PFSK-1 (cell line): Measurements from ENCODE around the gene CEL.

ENCODE experiments used
- FOXP2 ChIP-seq: optimal IDR thresholded peaks from 2 replicates; pipeline ENCODE3; 2011; ENCODE audit warnings: borderline replicate concordance, control low read depth, inconsistent platforms; ENCODE audit not compliant: insufficient read depth; ENCODE audit errors: extremely low read length, extremely low read depth
- POLR2AphosphoS5 ChIP-seq: IDR thresholded peaks from 2 replicates; pipeline ENCODE4 v1.6.1; 2012; ENCODE audit warnings: low read depth, mild to moderate bottlenecking, control low read depth, low read length, moderate library complexity
- SIN3A ChIP-seq: IDR thresholded peaks from 2 replicates; pipeline ENCODE4 v1.6.1; 2012; ENCODE audit warnings: mild to moderate bottlenecking, low read length, moderate library complexity, borderline replicate concordance; ENCODE audit not compliant: insufficient read depth
- TAF1 ChIP-seq: IDR thresholded peaks from 2 replicates; pipeline ENCODE4 v1.6.1; 2012; ENCODE audit warnings: low read length, control low read depth, borderline replicate concordance; ENCODE audit not compliant: insufficient read depth
- TF ChIP-seq, protein P1 (sequence below), 2 experiments: IDR thresholded peaks; 2 replicates each; pipeline versions ENCODE4 v1.6.1 to v1.8.0; 2011 to 2012; ENCODE audit warnings: low read depth in 2 of 2, low read length in 2 of 2, control low read depth in 1 of 2, inconsistent platforms in 1 of 2, mild to moderate bottlenecking in 1 of 2, moderate library complexity in 1 of 2; ENCODE audit not compliant: insufficient read depth in 1 of 2

DNA sequence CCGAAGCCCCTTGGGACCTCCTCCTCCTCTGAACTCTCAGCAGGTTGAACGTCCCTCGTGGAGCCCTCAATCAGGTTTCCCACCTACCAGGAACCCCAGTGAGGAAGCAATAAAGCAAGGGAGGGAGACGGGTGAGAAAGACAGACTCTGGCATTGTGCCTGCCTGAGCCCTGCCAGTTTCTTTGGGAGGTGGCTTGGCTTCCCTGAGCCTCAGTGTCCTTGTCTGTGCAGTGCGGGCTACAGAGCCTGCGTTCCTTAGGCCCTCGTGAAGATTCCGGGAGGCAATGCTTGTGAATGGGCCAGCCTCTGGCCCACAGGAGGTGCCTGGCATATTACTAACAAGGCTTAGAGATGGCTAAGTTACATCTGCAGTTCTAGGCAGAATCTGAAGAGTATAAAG, 19.1 kb upstream of the CEL start:
- TF ChIP-seq SIN3A (no peak), POLR2AphosphoS5 (no peak), TAF1 (no peak), FOXP2 (no peak)
- TF ChIP-seq, protein P1, sequence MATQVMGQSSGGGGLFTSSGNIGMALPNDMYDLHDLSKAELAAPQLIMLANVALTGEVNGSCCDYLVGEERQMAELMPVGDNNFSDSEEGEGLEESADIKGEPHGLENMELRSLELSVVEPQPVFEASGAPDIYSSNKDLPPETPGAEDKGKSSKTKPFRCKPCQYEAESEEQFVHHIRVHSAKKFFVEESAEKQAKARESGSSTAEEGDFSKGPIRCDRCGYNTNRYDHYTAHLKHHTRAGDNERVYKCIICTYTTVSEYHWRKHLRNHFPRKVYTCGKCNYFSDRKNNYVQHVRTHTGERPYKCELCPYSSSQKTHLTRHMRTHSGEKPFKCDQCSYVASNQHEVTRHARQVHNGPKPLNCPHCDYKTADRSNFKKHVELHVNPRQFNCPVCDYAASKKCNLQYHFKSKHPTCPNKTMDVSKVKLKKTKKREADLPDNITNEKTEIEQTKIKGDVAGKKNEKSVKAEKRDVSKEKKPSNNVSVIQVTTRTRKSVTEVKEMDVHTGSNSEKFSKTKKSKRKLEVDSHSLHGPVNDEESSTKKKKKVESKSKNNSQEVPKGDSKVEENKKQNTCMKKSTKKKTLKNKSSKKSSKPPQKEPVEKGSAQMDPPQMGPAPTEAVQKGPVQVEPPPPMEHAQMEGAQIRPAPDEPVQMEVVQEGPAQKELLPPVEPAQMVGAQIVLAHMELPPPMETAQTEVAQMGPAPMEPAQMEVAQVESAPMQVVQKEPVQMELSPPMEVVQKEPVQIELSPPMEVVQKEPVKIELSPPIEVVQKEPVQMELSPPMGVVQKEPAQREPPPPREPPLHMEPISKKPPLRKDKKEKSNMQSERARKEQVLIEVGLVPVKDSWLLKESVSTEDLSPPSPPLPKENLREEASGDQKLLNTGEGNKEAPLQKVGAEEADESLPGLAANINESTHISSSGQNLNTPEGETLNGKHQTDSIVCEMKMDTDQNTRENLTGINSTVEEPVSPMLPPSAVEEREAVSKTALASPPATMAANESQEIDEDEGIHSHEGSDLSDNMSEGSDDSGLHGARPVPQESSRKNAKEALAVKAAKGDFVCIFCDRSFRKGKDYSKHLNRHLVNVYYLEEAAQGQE (IDR thresholded peaks at IDR 0.05; ENCODE audit: insufficient read depth in 1 of 2, low read depth in 2 of 2, low read length in 2 of 2): no peak
